NCI-H524 treated with DMSO at 0.1 percent for 48 hours (cell line): ENCODE measurements around the gene DENND6A.
"Not testable (repeated sequence)": the region's sequence is repeated elsewhere in the genome, so short reads cannot be mapped to it uniquely, and the experiment has no call there.

Source experiments
- DNase-seq: peaks from one replicate; lab custom pipeline; 2025; lab: John Stamatoyannopoulos, UW

The DENND6A gene

DNA sequence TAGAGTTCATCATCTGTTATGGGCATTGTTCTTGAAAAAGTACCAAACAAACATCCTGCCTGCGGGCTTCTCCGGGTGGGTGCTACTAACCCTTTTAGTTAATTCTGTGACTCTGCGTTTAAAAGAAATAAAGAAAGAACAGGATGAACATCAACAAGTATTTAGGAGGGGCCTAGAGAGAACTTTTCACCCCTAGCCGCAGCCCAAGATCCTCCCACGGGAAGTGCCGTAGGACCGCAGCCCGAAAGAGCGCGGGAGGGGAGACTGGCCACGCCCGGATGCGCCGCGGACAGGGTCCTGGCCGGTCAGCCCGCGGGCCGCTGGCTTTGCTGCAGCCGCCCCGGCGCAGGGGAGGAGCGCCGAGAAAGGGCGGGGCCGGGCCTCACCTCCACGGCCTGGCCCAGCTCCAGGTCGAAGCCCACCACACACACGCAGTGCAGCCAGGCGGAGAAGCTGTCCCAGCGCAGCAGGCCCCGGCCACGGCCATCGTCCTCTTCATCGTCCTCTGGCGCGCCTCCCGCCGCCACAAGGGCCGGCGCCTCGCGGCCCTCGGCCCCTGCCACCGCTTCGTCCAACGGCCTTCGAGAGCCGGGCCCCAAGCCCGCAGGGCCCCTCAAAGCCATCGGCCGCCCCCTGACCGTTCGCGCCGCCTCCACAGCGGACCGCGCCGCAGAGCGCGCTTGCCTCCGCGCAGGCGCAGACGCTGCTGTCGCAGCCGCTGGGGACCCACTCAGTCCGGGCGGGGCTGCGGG, at the start of gene DENND6A:
DENND6A (minus strand) TSS at position 682 of the 752 bp plus-strand sequence; CDS start at position 623, 59 bp downstream.
- DNase-seq: peak; percentile 42

- DNase-seq: no peak
Observed at GRCh38 chr3:57740027-57740426, 47.1 kb upstream of the DENND6A start.

- DNase-seq: no peak
Observed at GRCh38 chr3:57738391-57738790, 45.5 kb upstream of the DENND6A start.

GRCh38 chr3:57737840-57738239, 45.0 kb upstream of the DENND6A start:
- DNase-seq: no peak

DNA sequence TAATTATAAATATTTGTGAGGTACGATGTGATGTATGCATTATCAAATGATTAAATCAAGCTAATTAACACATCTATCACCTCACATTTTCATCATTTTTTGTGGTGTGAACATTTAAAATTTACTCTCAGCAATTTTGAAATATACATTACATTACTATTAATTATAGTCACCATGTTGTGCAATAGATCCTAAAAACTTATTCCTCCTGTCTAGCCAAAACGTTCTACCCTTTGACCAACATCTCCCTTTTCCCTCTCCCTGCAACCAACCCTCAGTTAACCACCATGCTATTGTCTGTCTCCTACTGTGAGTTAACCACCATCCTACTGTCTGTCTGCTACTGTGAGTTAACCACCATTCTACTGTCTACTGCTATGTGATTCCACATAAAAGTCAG, 42.5 kb upstream of the DENND6A start:
- DNase-seq: no peak

- DNase-seq: no peak
Observed at GRCh38 chr3:57733790-57734189, 40.9 kb upstream of the DENND6A start.

DNA sequence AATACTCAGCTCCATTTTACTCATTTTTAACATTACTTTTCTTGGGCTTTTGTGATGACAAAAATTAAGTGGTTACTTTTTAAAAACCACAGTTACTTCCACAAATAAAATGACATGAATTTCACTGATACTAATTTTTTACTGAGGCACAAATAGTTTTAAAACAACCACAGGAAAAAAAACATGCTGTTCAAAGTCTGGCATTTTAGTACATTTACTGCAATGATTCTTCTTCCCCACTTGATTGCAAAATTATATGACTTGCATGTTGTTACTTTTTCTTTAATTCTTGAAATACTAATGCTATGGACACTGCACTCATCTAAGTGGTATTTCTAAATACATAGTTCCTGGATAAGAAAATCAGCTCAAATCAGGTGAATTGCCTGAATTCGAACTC, 38.4 kb upstream of the DENND6A start:
- no peak for DNase-seq

DNA sequence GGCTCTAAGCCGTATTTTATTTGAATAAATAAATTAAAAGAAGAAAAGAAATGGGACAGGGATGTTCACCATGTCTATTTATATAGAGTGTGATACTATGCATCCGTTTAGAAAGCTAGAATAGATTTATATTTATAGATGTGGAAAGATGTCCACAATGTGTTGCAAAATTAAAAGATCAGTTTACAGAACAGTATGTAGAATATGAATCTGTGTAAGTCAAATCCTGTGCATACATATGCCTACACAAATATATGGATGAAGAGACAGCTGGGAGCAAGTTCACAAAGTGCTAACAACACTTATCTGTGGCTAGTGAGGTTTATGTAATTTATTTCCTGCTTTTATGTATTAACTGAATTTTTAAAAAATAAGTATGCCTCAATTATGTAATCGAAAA, 37.8 kb upstream of the DENND6A start:
- DNase-seq: no peak

DNA sequence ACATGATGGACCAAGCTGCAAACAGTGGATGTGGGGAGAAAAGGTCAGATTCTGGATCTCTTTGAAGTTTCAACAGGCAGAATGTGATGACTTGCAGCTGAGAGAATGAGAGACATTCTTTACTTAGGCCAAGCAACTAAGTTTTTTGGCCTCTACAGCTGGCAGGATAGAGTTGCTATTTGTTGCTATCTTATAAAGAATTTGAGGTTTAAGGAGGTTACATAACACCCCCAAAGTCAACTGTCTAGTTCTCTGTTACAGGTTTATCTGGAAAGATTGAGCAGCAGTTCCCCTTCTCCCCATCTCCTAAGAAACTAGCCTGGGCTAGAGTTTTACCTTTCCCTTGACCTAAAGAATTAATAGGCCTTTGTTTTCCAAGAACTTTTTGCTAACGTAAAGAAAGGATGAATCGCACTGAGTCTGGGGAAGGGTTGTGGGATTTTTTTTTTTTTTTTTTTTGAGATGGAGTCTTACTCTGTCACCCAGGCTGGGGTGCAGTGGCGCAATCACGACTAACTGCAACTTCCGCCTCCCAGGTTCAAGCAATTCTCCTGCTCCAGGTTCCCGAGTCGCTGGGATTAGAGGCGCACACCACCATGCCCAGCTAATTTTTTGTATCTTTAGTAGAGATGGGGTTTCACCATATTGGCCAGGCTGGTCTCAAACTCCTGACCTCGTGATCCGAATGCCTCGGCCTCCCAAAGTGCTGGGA, 36.6 kb upstream of the DENND6A start:
- DNase-seq: no peak

GRCh38 chr3:57727106-57727505, 34.2 kb upstream of the DENND6A start:
- DNase-seq: no peak

DNA sequence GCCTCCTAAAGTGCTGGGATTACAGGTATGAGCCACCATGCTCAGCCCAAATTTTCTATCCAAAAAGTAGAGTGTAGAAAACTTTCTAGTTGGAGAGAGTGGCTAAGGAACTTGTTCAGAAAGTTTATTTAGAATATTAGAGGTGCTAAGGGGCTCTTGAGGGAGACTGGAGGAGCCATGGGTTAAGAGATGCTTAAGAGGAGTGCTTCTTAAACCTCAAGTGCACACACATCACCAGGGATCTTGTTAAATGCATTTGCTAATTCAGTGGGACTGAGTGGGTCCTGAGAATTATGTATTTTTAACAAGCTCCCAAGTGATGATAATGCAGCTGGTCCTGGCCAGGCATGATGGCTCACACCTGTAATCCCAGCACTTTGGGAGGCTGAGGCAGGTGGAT, 33.5 kb upstream of the DENND6A start:
- peak; percentile 37 for DNase-seq

GRCh38 chr3:57718118-57718517, 25.2 kb upstream of the DENND6A start:
- no peak for DNase-seq

- DNase-seq: no peak
Observed at GRCh38 chr3:57717205-57717868, 24.5 kb upstream of the DENND6A start.

DNA sequence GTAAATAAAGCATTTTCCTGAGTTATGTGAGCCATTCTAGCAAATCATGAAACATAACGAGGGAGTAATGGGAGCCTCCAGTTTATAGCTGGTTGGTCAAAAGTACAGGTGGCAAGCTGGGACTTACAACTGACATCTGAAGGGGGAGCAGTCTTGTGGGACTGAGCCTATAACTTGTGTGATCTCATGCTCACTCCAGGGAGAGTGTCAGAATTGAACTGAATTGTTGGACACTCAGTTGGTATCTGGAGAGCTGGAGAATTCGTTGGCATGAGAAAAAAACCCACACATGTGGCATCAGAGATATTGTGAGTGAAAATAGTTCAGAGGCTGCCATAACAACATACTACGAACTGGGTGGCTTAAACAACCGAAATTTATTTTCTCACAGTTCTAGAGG, 22.8 kb upstream of the DENND6A start:
- no peak for DNase-seq

DNA sequence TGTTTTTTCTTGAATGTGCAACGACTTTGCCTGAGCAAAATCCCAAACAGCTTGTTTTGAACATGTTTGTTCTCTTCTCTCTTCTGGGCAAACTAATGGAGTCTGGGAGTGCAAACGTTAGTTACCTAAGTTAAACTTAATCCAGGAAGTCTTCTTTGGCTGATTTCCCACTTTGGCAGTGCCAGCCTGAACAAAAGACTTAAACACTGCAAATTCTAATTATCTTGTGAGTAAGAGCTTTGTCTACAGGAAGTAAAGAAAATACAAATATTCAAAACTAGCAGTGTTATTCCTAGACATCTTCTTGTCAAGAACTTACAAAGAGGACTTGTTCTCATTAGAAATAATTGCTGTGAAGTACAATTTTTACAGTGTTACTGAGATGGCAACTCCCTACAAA, 16.7 kb upstream of the DENND6A start:
- no peak for DNase-seq

GRCh38 chr3:57709031-57709430, 16.2 kb upstream of the DENND6A start:
- no peak for DNase-seq

DNA sequence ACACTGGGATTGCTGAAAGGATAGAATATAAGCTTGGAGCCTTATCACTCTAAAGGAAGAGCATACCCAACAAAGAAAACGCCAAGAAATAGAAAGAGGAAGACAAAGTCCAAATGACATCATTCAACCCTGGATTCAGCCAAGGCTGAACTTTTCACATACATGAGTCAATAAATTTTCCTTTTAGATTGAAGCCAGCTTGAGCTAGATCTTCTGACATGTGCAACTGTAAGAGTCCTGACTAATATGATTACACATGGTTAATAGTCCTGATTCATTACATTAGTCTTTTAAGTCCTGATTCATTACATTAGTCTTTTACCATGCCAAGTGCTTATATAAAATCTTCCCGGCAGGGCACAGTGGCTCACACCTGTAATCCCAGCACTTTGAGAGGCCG, 13.6 kb upstream of the DENND6A start:
- no peak for DNase-seq

DNA sequence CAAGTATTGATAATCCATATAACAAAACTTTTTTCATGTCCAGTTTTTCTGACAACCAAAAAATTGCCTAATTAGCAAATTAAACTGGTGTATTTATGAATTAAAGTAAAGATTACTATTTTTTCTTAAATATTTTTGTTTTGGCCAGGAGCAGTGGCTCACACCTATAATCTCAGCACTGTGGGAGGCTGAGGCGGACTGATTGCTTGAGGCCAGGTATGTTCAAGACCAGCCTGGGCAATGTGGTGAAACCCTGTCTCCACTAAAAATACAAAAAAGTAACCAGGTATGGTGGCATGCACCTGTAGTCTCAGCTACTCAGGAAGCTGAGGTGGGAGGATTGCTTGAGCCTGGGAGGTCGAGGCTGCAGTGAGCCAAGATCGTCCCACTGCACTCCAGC, 12.5 kb upstream of the DENND6A start:
- DNase-seq: not testable (repeated sequence)

DNA sequence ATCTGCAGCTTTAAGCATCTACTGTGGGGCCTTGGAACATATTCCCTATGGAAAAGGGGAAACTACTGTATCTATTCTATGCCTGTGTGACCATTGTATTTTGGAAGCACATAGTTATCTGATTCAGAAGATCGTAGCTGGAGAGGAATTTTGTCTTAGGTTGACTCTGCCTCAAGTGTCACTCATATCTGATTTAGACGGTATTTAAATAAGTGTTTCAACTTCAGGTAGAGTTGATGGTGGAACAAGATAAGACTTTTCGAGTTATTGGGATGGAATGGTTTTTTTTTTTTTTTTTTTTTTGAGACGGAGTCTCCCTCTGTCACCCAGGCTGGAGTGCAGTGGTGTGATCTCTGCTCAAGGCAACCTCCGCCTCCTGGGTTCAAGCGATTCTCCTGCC, 8.9 kb upstream of the DENND6A start:
- DNase-seq: no peak

- no peak for DNase-seq
Observed at GRCh38 chr3:57700737-57701136, 7.9 kb upstream of the DENND6A start.

- DNase-seq: no peak
Observed at GRCh38 chr3:57699591-57699990, 6.7 kb upstream of the DENND6A start.

DNA sequence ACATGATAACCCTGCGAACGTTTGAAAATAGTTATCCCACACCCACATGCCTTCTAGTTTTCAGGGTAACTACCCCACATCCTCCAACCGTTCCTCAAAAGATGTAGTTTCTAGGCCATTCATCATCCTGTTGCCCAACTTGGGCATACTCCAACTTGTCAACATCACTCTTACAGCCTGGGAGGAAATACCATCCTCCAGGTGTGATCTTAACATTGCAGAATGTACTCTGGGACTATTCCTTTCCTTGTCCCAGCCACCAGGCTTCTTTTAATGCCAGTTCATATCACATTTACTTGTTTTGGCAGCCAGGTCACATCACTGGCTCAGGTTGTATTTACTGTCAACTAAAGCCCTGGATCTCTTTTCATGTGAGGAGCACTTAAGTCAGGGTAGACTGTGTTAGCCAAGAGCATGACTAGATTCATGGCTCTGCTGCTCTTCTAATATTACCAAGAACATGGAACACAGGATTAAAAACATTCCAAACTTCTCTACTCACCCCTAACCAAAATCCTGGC, 4.0 kb upstream of the DENND6A start:
- DNase-seq: no peak

GRCh38 chr3:57694146-57694545, 1.3 kb upstream of the DENND6A start:
- no peak for DNase-seq
